NB4 (cell line): ENCODE data around the gene ANKS1B.

Experiments used
- POLR2A ChIP-seq: IDR thresholded peaks from 2 replicates; pipeline ENCODE4 v1.6.1; 2011; ENCODE audit warnings: mild to moderate bottlenecking; ENCODE audit not compliant: insufficient read length; ENCODE audit errors: extremely low read depth
- TF ChIP-seq, protein P1 (sequence below): IDR thresholded peaks from one replicate; pipeline ENCODE4 v1.5.1; 2012; ENCODE audit warnings: low read depth, low read length

DNA sequence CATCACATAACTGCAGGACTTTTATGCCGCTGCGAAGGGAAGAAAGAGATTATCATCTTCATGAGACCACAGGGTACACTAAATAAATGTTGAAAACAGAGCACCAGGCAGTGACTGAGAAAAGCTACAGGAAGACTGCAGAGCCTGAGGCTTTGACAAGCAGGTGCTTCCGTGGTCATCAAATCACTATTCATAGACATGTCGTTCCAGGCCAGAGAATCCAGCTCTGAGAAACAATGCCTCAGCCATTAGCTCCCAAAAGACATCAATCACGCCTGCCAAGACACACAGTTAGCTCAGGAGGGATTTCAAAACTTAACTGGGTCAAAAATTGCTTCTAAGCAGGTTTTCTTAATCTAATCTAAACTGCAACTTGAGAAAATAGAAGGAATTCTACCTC is 384.3 kb downstream of the ANKS1B start:
- no peak for TF ChIP-seq POLR2A
- TF ChIP-seq, protein P1, sequence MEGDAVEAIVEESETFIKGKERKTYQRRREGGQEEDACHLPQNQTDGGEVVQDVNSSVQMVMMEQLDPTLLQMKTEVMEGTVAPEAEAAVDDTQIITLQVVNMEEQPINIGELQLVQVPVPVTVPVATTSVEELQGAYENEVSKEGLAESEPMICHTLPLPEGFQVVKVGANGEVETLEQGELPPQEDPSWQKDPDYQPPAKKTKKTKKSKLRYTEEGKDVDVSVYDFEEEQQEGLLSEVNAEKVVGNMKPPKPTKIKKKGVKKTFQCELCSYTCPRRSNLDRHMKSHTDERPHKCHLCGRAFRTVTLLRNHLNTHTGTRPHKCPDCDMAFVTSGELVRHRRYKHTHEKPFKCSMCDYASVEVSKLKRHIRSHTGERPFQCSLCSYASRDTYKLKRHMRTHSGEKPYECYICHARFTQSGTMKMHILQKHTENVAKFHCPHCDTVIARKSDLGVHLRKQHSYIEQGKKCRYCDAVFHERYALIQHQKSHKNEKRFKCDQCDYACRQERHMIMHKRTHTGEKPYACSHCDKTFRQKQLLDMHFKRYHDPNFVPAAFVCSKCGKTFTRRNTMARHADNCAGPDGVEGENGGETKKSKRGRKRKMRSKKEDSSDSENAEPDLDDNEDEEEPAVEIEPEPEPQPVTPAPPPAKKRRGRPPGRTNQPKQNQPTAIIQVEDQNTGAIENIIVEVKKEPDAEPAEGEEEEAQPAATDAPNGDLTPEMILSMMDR, result no peak
